DMS53 treated with DMSO at 0.1 percent for 48 hours (cell line): ENCODE results near the gene PRM1.
"Not testable (repeated sequence)": the region's sequence is repeated elsewhere in the genome, so short reads cannot be mapped to it uniquely, and the experiment has no call there.

Experiments used
- DNase-seq: peaks from one replicate; lab custom pipeline; 2025; ENCODE audit not compliant: unreplicated experiment; lab: John Stamatoyannopoulos, UW

PRM1 gene

GRCh38 chr16:11314309-11314894 lies 33.3 kb upstream of the PRM1 start:
- no peak for DNase-seq

DNA sequence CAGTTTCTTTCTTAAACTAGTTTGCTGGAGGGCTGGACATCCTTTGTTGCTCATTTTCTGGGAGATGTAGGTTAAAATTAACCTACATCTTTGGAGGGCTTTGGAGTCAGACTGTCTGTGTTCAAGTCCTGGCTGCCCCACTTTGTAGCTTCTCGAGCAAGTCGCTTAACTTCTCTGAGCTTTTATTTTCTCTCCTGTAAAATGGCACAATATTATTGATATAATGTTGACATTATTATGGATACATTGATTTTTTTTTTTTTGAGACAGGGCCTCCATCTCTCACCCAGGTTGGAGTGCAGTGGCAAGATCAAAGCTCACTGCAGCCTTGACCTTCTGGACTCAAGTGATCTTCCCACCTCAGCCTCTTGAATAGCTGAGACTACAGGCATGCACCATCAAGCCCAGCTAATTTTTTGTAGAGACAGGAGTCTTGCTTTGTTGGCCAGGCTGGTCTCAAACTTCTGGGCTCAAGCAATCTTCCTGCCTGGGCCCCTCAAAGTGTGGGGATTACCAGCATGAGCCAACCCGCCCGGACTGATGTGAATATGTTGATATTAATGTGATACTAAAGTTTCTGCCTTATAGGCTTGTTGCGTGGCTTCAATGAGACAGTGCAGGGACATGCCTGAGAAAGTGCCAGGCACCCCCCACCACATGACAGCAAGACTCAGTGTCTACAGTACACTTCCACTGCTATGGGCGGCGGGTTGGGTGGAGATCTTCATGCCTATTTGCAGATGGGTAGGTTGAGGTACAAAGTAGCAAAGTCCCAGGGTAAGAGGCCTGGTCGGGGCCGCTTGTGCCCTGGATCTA lies 32.6 kb upstream of the PRM1 start:
- DNase-seq, result no peak

- DNase-seq, result no peak
Measured at GRCh38 chr16:11312718-11313492, 31.8 kb upstream of the PRM1 start.

GRCh38 chr16:11310997-11311561 lies 29.9 kb upstream of the PRM1 start:
- no peak for DNase-seq

- no peak for DNase-seq
Measured at GRCh38 chr16:11310634-11310977, 29.5 kb upstream of the PRM1 start.

- no peak for DNase-seq
Measured at GRCh38 chr16:11309895-11310633, 28.9 kb upstream of the PRM1 start.

- no peak for DNase-seq
Measured at GRCh38 chr16:11308493-11309283, 27.6 kb upstream of the PRM1 start.

- no peak for DNase-seq
Measured at GRCh38 chr16:11307639-11308492, 26.7 kb upstream of the PRM1 start.

GRCh38 chr16:11306997-11307638 lies 26.0 kb upstream of the PRM1 start:
- DNase-seq, result no peak

GRCh38 chr16:11306381-11306780 lies 25.3 kb upstream of the PRM1 start:
- no peak for DNase-seq

GRCh38 chr16:11303405-11304138 lies 22.4 kb upstream of the PRM1 start:
- peak; percentile 46 for DNase-seq

DNA sequence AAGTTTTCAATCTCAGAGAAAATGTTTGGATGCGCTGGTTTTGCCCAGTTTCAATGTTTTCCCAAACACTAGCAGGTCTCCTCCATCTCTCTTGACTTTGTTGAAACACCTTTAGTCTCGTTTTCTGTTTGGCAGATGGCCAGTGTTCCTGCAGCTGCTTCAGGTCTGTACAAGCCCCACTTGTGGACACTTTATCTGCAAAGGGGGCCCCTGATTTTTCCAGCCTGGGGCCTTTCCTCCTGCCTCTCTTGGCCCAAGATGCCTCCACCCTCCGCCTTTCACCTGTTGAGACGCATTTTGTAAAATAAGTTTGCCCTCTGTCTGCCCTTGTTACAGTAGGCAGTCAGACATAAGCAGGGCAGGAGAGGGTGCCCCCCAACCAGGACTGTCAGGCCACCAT lies 21.8 kb upstream of the PRM1 start:
- DNase-seq, result no peak

DNA sequence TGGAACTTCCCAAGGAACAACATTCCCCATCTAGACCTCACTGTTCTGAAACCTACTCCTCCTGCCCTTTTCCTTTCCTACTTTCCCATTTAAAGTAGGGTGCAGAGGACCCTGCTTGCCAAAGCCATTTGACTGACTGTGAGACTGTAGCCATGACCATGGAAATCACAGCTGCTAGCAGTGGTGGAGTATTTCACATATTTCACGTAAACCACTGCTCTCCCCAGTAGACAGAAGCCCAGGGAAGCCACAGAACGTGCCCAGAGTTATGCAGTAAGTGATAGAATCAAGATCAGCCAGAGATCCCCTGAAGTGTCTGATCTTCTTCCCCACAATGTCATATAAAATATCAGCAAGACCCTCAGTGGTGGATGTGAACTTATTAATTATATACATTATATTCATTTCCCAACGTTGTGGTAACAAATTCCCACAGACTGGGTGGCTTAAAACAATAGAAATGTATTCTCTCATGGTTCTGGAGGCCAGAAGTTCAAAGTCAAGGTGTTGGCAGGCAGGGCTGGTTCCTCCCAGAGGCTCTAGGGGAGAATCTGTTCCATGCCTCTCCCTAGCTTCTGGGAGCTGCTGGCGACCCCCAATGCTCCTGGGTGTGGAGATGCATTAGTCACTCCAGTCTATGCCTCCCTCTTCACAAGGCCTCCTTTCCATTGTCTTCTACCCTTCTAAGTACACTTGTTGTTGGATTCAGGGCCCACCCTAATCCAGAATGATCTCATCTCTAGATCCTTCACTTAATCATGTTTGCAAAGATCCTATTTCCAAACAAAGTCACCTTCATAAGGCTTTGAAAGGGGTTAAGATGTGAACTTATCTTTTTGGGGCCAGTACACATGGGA lies 20.7 kb upstream of the PRM1 start:
- no peak for DNase-seq

DNA sequence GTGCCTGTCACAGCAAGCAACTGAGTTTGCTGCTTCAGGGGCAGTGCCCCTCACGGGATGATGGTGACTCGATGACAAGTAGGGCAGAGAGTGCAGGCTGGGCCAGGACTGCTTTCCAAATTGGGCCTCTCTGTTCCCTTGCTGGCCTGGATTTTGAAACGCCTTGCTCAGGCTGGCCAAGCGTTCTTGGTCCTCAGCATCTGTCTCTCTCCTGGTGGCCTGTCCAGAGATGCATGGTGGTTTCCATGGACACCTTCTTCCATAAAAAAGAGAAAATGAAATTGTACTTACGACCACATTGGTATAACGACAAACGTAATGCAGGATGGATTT lies 19.4 kb upstream of the PRM1 start:
- no peak for DNase-seq

DNA sequence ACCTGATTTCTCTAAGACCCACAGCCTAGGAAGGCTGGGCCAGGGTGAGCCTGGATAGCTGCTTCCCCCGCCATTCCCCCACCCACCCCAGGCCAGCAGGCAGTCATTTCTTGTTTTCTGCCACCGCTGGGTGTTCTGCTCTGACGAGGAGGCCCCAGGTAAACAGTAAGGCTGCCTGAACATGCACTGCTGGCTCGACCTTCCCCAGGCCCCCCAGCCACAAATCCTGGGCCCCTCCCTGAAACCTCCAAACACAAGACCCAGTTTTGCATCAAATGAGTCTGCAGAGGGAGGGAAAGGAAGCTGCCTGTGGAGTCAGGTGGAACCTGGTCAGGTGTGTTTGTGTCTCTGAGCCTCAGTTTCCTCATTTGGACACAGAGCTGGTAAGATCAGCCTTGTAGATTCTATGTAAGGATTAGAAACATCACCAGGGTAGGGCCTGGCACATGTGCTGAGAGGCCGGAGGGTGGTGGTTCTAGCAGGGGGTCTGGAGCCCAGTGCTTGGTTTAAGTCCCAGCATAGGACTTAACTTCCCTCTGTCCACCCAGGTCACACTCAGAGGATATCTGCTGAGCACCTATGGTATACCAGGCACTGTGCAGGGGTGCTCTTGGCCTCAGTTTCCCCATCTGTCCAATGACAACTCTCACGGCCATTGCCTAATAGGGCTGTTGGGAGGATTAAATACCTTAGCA lies 18.9 kb upstream of the PRM1 start:
- DNase-seq, result no peak

DNA sequence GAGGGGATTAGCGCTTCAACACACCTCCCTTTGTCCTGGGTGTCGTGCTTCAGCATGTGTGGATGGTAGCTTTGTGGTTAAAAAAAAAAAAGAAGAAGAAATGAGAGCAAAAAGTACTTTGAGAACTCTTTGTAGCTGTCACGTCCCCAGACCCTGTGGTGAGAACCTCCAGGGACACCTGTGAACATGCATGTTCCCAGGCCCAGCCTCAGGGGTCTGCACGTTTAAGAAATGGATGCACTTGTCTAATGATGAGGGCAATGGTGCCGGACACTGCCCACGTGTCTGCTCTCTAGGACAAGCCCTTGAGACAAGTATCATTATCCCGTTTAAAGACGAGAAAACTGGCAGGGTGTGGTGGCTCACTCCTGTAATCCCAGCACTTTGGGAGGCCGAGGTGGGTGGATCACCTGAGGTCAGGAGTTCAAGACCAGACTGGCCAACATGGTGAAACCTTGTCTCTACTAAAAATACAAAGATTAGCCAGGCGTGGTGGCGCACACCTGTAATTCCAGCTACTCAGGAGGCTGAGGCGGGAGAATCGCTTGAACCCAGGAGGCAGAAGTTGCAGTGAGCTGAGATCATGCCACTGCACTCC lies 17.9 kb upstream of the PRM1 start:
- DNase-seq, result not testable (repeated sequence)
